ENCODE results near the gene SV2C. TPM values are rescaled to one million over a fixed set of nuclear protein-coding genes. Genes with fewer than 3 reads are reported as not detected.

SV2C gene
- total RNA-seq, 2 donors from 2014 or later = 0.20 to 0.35 TPM

DNA sequence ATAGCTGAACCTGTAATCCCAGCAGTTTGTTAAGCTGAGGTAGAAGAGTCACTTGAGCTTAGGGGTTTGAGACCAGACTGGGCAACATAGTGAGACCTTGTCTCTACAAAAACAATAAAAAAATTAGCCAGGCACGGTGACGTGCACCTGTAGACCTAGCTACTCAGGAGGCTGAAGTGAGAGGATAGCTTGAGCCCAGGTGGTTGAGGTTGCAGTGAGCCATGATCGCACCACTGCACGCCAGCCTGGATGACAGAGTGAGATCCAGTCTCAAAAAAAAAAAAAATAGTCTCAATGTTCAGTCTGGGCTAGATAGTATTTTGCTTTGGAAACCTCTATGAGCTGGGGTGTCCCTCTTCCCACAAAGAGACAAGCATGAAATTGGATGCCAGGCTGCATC, 268.0 kb downstream of the SV2C start:
- Histone ChIP-seq H3K4me1 (no peaks in the 10 kb centered on the region), H3K27ac (no peak overlapping the region), H3K36me3 (no peaks in the 10 kb centered on the region), H3K27me3 (no peaks in the 10 kb centered on the region), H3K9me3 (no peaks in the 10 kb centered on the region), H3K4me3 (no peak overlapping the region), H3K9ac (ENCODE audit: low read depth in 2 of 2, low read length in 2 of 2) (no peak overlapping the region)
- no peak for DNase-seq
- intact Hi-C loops (cut with DNase I) = no loop called here
- TF ChIP-seq, protein P1, sequence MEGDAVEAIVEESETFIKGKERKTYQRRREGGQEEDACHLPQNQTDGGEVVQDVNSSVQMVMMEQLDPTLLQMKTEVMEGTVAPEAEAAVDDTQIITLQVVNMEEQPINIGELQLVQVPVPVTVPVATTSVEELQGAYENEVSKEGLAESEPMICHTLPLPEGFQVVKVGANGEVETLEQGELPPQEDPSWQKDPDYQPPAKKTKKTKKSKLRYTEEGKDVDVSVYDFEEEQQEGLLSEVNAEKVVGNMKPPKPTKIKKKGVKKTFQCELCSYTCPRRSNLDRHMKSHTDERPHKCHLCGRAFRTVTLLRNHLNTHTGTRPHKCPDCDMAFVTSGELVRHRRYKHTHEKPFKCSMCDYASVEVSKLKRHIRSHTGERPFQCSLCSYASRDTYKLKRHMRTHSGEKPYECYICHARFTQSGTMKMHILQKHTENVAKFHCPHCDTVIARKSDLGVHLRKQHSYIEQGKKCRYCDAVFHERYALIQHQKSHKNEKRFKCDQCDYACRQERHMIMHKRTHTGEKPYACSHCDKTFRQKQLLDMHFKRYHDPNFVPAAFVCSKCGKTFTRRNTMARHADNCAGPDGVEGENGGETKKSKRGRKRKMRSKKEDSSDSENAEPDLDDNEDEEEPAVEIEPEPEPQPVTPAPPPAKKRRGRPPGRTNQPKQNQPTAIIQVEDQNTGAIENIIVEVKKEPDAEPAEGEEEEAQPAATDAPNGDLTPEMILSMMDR (IDR thresholded peaks at IDR 0.05) = no peak

DNA sequence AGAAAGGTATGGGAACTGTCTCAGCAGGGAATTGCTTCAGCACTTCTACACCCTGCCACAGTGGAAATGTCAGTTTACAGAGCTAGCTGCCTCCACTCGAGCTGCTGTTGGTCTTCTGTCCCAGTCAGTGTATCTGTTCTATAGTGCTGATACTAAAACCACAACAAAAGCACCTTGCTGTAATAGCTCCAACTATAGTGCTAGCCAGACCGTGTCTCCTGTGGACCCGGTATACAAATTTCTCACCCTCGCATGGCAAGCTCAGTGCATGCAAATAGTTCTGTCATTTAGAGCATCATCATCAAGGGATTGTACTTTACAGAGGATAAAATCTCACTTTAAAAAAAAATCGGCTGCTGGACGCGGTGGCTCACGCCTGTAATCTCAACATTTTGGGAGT, 268.4 kb downstream of the SV2C start:
- Histone ChIP-seq H3K4me1 (no peaks in the 10 kb centered on the region), H3K36me3 (no peaks in the 10 kb centered on the region), H3K9ac (ENCODE audit: low read depth in 2 of 2, low read length in 2 of 2) (no peak overlapping the region), H3K4me3 (no peak overlapping the region), H3K27me3 (no peaks in the 10 kb centered on the region), H3K27ac (no peak overlapping the region), H3K9me3 (no peaks in the 10 kb centered on the region)
- intact Hi-C loops (cut with DNase I) = no loop called here
- TF ChIP-seq, protein P1 (IDR thresholded peaks at IDR 0.05) = no peak
- no peak for DNase-seq

DNA sequence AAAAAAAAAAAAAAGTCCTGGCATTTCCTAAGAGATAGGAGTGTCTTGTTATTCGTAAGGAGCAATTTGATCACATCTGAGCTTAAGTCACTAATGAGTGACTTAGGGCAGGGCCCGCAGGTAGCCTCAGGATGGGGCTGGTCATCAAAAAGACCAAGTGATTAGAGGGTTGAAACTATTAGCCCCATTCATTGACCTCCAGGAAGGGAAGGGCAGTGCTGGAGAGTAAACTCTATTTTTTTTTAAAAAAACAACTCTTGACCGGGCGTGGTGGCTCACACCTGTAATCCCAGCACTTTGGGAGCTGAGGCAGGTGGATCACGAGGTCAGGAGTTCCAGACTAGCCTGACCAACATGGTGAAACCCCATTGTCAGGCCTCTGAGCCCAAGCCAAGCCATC, 273.7 kb downstream of the SV2C start:
- H3K9me3 ChIP-seq = no peaks in the 10 kb centered on the region
- H3K4me1 ChIP-seq = no peaks in the 10 kb centered on the region
- H3K36me3 ChIP-seq = no peaks in the 10 kb centered on the region
- H3K4me3 ChIP-seq = no peak overlapping the region
- no peaks in the 10 kb centered on the region for H3K27me3 ChIP-seq
- no peak overlapping the region for H3K27ac ChIP-seq
- DNase-seq = no peak
- TF ChIP-seq, protein P1 (IDR thresholded peaks at IDR 0.05) = no peak
- no peak overlapping the region for H3K9ac ChIP-seq (ENCODE audit: low read depth in 2 of 2, low read length in 2 of 2)
- intact Hi-C loops (cut with DNase I) = no loop called here

DNA sequence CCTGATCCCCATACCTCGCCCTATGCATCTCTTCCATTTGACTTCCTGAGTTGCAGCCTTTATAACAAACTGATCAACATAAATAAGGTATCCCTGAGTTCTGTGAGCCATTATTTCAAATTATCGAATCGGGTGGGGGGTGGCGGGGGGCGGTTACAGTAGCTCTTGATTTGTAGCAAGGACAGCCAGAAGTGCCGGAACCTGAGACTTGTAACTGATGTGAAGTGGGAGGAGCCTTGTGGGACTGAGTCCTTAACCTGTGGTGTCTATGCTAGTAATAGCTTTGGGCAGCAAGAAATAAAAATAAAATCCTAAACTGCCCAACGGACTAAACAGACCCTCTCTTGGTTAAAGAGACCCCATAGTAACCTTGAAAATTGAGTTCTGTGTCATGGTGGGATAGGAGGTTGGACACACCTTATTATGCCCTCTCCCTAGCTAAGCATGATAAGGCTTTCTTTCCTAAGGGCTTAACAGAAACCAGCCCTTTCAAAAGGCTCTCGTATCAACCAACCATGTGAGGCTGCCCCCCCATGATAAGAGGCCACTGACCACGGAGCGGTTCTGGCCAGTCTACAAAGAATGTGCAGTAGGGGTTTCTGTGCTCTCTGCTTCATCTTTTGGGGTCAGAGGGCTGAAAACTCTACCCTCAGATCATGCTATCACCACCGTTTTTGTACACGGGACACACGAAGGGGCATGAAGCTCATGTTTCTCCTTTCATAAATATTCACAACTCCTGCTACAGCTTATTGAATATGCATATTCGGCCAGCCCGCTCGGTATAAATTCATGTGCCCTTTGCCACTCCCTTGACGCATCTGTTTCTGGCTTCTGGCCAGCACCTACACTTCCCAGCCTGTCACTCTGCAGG, 280.4 kb downstream of the SV2C start:
- DNase-seq = peak; percentile 84
- intact Hi-C loops (cut with DNase I) = no loop called here
- Histone ChIP-seq H3K27me3 (no peaks in the 10 kb centered on the region), H3K9me3 (no peaks in the 10 kb centered on the region), H3K9ac (ENCODE audit: low read depth in 2 of 2, low read length in 2 of 2) (no peak overlapping the region), H3K27ac (no peak overlapping the region), H3K4me1 (no peaks in the 10 kb centered on the region), H3K4me3 (no peak overlapping the region), H3K36me3 (no peaks in the 10 kb centered on the region)
- TF ChIP-seq, protein P1 (IDR thresholded peaks at IDR 0.05) = no peak

DNA sequence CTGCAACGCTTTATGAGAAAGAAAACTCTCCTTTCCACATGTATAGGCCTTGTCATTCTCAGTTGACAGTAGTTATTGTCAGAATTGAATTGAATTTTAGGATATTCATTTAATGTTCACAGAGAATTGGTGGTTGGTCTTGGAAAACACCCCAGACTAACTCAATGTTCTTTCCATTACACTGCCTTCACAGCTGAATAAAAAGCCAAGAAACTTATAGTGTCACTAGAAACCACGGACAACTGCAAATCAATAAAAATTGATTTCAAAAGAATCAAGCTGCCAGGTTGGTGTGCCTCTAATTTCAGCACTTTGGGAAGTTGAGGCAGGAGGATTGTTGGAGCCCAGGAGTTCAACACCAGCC, 281.0 kb downstream of the SV2C start:
- intact Hi-C loops (cut with DNase I) = no loop called here
- no peak for DNase-seq
- H3K9me3 ChIP-seq = no peaks in the 10 kb centered on the region
- no peaks in the 10 kb centered on the region for H3K36me3 ChIP-seq
- H3K27ac ChIP-seq = no peak overlapping the region
- H3K27me3 ChIP-seq = no peaks in the 10 kb centered on the region
- no peak overlapping the region for H3K9ac ChIP-seq (ENCODE audit: low read depth in 2 of 2, low read length in 2 of 2)
- no peaks in the 10 kb centered on the region for H3K4me1 ChIP-seq
- TF ChIP-seq, protein P1 (IDR thresholded peaks at IDR 0.05) = no peak
- no peak overlapping the region for H3K4me3 ChIP-seq
